C4-2B (cell line): ENCODE data around the gene SYS1.

Experiments
- ZFX ChIP-seq: fragments of 450-650 bp; IDR thresholded peaks from 2 replicates; pipeline ENCODE4 v1.6.1; 2017
- TF ChIP-seq, protein P1 (sequence below): fragments of 450-650 bp; conservative IDR thresholded peaks from 2 replicates; pipeline ENCODE4 v1.5.1; 2017; ENCODE audit warnings: mild to moderate bottlenecking

DNA sequence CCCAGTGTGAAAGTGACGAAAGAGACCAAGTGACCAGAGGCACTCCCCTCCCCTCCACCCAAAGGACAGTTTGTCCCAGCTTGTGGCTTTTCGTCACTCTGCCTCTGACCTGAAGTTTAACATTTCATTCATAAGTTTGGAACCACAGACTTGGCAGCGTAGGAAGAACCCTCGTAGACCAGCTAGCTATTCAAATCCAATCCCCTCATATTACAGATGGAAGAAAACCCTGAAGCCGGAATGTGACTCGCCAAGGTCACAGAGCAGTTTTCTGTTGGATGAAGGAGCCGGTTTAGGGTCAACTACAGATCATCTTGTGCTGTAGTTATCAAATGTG, 3.9 kb upstream of the SYS1 start:
- TF ChIP-seq, protein P1, sequence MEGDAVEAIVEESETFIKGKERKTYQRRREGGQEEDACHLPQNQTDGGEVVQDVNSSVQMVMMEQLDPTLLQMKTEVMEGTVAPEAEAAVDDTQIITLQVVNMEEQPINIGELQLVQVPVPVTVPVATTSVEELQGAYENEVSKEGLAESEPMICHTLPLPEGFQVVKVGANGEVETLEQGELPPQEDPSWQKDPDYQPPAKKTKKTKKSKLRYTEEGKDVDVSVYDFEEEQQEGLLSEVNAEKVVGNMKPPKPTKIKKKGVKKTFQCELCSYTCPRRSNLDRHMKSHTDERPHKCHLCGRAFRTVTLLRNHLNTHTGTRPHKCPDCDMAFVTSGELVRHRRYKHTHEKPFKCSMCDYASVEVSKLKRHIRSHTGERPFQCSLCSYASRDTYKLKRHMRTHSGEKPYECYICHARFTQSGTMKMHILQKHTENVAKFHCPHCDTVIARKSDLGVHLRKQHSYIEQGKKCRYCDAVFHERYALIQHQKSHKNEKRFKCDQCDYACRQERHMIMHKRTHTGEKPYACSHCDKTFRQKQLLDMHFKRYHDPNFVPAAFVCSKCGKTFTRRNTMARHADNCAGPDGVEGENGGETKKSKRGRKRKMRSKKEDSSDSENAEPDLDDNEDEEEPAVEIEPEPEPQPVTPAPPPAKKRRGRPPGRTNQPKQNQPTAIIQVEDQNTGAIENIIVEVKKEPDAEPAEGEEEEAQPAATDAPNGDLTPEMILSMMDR = no peak
- TF ChIP-seq ZFX = no peak
